ENCODE measurements around the gene ZPR1. TPM values are rescaled to one million over a fixed set of nuclear protein-coding genes. Genes with fewer than 3 reads are reported as not detected.

The ZPR1 gene
- total RNA-seq, 1 donor: 29.4 TPM

DNA sequence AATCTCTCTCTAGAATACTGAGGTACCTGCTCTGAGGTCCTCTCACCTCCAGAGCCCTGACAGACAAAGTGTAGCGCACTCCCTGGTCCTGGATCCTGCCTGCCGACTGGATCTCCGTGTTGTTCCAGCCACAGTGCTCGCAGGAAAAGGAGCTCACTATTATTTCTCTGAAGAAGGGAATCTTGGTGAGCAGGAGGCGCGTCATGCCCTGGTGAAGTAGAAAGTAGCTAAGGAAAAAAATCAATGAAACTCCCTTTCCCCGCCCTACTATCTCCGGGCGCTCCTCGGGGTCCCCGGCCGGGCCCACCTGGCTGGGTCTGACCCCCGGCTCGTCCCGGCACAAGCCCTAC, 412 bp downstream of the ZPR1 start:
- DNase-seq (ENCODE audit: low read depth): no peak
- TF ChIP-seq, protein P1, sequence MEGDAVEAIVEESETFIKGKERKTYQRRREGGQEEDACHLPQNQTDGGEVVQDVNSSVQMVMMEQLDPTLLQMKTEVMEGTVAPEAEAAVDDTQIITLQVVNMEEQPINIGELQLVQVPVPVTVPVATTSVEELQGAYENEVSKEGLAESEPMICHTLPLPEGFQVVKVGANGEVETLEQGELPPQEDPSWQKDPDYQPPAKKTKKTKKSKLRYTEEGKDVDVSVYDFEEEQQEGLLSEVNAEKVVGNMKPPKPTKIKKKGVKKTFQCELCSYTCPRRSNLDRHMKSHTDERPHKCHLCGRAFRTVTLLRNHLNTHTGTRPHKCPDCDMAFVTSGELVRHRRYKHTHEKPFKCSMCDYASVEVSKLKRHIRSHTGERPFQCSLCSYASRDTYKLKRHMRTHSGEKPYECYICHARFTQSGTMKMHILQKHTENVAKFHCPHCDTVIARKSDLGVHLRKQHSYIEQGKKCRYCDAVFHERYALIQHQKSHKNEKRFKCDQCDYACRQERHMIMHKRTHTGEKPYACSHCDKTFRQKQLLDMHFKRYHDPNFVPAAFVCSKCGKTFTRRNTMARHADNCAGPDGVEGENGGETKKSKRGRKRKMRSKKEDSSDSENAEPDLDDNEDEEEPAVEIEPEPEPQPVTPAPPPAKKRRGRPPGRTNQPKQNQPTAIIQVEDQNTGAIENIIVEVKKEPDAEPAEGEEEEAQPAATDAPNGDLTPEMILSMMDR (IDR thresholded peaks at IDR 0.05; ENCODE audit: insufficient read depth, low read depth, low read length): no peak
- peak overlapping the region; percentile 90 for H3K4me3 ChIP-seq (ENCODE audit: low read depth, low read length)

DNA sequence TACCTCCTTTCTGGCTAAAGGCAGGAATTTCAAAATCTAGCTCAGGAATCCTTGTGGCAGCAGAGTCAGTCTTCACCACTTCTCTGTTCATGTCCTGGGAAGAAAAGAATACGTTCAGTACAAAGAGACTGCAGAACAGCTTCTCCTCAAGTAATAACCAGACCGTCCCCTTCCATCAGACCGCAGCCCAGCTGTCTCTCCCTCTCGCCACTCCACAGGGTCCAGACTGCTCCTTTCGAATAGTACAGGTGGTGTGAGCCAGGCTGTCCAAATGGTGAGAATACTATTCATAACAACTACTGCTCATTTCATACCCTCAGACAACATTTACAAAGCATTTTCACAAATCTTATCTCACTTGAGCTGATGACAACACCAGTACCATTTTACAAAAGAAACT, 857 bp downstream of the ZPR1 start:
- H3K4me3 ChIP-seq (ENCODE audit: low read depth, low read length): peak overlapping the region; percentile 90
- DNase-seq (ENCODE audit: low read depth): no peak
- TF ChIP-seq, protein P1 (IDR thresholded peaks at IDR 0.05; ENCODE audit: insufficient read depth, low read depth, low read length): no peak

DNA sequence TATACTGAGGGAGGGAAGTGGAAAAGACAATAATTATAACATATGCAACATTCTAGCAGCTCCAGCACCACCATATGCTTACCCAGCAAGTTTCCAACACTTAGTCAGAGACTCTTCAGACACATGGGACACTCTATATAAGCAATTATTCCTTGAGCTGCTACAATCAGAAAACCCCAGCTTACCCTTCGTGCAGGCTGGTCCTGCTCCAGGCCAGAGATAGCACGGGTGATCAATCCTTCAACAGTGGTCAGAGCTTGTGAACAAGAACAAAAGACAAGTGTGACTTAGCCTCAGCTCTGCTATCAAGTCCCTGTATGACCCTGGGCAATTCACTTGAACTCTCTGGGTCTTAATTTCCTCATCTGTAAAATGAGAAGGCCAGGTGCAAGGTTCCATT, 1.5 kb downstream of the ZPR1 start:
- TF ChIP-seq, protein P1 (IDR thresholded peaks at IDR 0.05; ENCODE audit: insufficient read depth, low read depth, low read length): no peak
- no peak overlapping the region for H3K4me3 ChIP-seq (ENCODE audit: low read depth, low read length)
- no peak for DNase-seq (ENCODE audit: low read depth)

DNA sequence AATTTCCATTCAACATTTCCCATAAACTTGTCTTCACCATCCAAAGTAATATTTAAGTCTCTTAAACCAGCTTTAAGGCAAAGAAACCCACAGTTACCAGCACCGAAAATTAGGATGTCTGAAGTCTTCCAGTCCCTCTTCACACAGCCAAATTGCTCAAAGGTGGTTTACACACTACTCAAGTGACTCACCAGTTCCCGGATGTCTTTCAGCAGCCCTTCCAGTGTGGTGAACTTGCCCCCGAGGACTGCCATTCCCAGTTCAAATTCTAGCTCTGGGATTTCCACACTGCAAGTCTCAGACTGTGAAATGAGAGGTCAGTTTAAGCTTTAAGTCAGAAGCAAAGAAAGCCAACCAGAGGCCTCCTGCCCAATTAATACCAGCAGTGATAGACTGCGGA, 5.1 kb downstream of the ZPR1 start:
- H3K4me3 ChIP-seq (ENCODE audit: low read depth, low read length): no peak overlapping the region
- peak; percentile 62 for DNase-seq (ENCODE audit: low read depth)
- TF ChIP-seq, protein P1 (IDR thresholded peaks at IDR 0.05; ENCODE audit: insufficient read depth, low read depth, low read length): no peak

DNA sequence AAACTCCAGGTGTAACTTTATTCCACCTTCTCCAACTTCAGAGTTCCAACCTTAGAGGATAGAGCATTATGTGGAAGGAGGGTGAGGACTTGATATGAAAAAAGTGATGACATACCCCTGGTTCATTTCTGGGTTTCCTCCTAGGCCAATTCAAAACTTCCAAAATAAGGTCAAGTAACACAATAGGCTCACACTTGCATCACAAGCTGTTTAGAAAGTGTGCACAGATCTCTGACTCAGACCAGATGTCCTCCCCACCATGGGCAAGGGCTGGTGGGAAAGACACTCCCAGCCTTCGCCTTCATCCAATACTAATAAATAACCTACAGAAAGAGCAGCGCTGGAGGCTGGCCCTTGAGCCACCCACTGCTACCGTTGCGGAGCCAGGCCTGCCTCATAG, 9.3 kb downstream of the ZPR1 start:
- DNase-seq (ENCODE audit: low read depth): peak; percentile 64
- H3K4me3 ChIP-seq (ENCODE audit: low read depth, low read length): no peak overlapping the region
- TF ChIP-seq, protein P1 (IDR thresholded peaks at IDR 0.05; ENCODE audit: insufficient read depth, low read depth, low read length): no peak

DNA sequence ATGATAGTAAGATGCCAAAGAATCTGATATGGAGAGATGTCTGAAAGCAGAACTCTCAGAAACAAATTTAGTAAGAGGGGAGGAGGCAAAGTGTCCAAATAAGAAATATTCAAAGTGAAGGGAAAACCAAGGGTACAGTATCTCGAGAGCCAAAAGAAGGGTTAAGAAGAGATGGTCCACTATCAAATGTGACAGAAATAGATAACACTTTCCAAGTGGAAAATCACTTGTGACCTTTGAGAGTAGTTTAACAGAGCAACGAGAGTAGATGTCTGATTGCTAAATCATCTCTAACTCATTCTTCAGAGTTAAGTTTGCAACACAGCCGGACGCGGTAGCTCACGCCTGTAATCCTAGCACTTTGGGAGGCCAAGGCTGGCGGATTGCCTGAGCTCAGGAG, 10.8 kb downstream of the ZPR1 start:
- H3K4me3 ChIP-seq (ENCODE audit: low read depth, low read length): no peak overlapping the region
- DNase-seq (ENCODE audit: low read depth): peak; percentile 20
- TF ChIP-seq, protein P1 (IDR thresholded peaks at IDR 0.05; ENCODE audit: insufficient read depth, low read depth, low read length): no peak

DNA sequence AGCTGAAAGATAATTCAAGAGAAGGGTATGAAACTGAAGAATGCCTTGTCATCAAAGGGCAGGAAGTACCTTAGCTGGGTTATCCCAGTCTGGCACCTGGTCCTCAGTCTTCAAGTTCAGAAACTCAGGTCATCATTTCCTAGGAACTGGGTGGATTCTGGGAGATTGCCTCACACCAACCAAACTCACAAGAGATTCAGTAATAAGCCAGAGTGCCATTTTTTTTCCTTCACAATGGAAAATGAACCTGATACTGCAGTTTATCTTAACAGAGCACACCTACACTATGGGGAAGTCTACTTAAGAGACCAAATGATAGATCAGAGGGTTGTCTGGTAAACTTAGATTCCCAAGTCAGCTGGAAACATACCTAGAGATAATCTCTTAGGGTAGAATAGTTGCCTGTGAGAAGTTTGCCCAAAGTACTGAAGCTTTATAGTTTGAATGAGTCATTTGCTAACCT, 11.3 kb downstream of the ZPR1 start:
- TF ChIP-seq, protein P1 (IDR thresholded peaks at IDR 0.05; ENCODE audit: insufficient read depth, low read depth, low read length): no peak
- DNase-seq (ENCODE audit: low read depth): no peak
- no peak overlapping the region for H3K4me3 ChIP-seq (ENCODE audit: low read depth, low read length)
